Stimulated activated CD8-positive, alpha-beta memory T cell treated with anti-CD3 and anti-CD28 coated beads, Interleukin-4, amount 100 ng/mL, for 1 hour (primary cell): ENCODE measurements around the gene FMNL2.

ENCODE experiments used
- DNase-seq, 2 donors: peaks; one replicate each; pipeline ENCODE4 v3.0.0-alpha.2; 2020; ENCODE audit warnings: low read depth in 2 of 2, low spot score in 1 of 2

Gene FMNL2

DNA sequence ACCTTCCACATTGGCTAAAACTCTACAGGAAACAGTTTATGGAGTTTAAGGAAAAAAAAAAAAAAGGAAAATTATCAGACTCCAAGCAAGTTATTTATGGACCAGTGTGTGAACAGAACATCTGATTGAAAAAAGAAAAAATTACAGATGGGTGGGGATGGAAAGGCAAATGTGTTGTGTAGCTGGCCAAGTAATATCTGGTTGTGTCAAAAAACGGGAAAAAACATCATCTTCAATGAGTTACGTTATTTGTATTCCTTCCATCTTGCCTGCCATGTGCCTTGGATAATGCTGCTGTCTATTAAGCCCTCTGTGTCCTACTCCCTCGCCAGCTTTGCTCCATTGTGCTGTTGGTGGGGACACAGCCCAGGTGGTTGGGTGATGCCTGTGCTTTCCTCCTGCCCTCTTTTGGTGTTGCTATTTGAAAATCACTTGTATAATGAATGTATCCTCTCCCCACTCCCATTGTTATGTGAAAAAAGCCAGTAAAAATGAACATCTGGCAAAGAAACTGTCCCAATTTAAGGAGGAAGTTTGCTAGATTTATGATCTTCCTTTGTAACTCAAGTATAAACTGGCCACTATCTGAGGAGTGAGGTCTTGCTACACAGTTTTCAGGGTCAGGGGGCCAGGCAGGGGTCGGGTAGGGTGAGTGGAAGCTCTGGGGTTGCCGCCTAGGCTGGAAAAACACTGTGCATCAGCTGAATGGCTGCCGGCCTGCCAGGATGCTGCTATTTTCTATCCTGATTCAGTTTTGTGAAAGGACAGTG is 155.9 kb downstream of the FMNL2 start:
- no peak for DNase-seq

DNA sequence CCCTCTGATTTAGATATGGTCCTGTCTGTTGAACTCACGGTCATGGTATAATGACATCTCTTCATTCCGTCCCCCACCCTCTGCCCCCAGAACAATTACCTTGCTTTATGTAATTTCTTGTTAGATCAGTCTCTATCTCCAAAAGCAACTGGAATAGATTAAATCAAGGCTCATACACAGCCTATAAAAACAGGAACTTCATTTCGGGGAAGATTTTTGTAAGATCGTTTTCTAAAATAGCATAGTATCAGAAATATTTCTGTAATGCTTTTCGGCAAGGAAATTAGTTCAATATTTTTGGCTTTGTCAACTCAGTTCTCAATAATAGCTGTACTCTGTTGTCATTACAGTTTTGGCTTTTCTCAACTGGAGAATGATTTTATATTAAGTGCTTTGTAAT is 157.2 kb downstream of the FMNL2 start:
- no peak for DNase-seq

DNA sequence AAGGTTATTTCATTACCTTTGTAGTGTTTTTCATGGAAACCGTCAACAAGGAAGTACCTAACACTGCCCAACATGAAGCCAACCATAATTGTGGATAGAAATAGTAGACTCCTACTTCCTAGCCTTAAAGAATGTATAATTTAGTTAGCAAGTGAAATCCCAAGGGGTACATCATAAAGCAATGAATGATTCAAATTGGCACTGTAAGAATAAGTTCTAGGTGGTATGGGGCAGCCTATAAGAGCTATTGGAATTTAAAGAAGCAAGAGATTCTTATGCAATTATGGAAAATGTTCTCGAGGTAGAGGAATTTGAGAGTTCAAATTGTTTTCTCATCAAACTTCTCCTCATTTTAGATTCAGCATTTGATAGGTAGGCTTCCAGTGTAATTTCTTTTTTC is 157.9 kb downstream of the FMNL2 start:
- DNase-seq: no peak

DNA sequence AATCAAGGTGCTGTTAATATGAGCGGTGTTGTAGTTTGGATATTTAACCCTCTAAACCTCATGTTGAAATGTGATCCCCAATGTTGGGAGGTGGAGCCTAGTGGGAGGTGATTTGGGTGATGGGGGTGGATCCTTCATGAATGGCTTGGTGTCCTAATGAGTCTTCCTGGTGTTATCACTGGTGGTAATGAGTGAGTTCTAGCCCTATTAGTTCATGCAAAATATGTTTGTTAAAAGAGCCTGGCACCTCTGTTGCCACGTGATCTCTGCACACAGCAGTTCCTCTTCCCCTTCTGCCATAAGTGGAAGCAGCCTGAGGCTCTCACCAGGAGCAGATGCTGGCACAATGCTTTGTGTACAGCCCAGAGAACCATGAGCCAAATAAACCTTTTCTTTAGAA is 158.4 kb downstream of the FMNL2 start:
- DNase-seq: no peak

DNA sequence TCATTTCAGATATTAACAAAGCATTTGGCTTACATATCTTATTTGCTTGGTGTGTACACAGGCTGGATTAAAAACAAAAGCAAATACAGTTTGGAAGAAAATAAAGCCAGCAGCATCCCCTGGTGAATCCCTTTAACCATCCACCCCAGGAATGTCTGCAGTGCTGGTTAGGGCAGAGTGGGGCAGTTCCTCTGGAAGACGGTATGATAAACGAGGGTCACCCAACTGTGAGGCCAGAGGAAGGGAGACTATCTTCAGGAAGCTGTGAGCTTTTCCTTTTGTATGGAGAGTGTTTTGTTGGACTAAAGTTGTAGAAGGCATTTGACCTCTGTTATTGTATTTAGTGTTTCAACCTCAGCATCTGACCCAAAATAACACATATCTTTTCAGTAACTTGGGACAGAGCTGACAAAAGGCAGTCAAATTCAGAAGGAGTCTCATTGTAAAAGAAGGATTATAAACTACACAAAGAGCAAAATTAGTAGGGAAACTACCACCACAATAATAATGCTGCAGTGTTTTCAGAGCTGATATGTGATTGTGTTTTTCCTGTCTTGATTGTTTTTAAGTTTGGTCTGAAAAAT is 159.1 kb downstream of the FMNL2 start:
- DNase-seq: no peak

DNA sequence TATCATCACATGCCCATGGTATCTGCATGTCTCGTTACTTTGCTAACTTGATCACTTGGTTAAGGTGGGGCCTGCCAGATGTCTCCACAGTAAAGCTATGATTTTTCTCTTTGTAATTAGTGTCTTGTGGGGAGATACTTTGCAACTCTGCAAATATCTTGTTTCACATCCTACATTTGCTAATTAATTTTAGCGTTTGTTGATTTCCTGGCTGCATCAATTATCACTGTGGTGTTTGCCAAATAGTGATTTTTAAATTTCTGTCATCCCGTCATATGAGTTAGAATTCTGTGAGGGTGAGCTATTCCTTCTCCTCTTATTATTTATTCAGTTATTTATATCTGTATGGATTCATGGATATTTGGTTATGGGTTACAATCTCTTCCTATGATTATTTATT is 161.4 kb downstream of the FMNL2 start:
- no peak for DNase-seq

DNA sequence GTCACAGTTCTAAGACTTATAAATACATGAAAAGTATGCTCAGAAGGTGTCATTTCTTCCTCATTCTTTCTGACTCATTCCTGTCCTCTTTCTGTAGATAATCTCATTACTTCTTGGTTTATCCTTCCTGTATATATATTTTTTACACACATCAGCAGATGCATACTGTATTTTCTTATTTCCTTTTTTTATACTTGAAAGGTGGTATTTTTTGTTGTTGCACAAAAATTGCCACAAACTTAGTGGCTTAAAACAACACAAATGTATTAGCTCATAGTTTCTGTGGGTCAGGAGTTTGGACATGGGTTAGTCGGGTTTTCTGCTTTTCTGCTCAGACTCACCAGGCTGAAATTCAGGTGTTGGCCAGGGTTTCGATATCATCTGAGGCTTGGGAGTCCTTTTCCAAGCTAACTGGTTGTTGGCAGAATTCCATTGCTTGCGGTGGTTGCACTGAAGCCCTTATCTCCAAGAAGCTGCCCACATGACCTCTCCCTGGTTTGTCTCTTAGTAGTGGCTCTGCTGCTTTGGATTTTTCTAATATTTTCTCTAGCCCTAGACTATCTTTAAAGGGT is 162.6 kb downstream of the FMNL2 start:
- no peak for DNase-seq

DNA sequence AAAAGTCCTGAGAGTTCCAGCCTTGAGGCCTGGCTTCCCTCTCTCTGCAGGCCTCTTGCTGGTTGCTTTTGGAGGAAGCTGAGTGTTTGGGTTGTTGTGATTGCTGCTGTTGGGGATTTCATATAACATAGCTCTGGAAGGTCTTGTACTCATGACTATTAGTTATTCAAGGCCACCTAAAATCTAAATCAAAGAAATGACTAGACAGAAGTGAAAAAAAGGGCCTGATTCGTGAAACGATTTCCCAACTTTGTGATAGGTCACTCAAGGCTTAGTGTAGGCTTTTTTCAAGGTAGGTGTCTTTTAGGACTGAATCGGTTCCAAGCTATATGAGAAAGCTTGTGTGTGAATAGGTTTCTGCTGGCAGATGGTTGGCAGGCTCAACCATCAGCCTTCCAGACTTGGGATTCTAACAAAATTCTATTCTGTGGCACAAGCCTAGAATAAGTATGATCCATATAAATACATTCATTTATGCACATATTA is 164.4 kb downstream of the FMNL2 start:
- no peak for DNase-seq

DNA sequence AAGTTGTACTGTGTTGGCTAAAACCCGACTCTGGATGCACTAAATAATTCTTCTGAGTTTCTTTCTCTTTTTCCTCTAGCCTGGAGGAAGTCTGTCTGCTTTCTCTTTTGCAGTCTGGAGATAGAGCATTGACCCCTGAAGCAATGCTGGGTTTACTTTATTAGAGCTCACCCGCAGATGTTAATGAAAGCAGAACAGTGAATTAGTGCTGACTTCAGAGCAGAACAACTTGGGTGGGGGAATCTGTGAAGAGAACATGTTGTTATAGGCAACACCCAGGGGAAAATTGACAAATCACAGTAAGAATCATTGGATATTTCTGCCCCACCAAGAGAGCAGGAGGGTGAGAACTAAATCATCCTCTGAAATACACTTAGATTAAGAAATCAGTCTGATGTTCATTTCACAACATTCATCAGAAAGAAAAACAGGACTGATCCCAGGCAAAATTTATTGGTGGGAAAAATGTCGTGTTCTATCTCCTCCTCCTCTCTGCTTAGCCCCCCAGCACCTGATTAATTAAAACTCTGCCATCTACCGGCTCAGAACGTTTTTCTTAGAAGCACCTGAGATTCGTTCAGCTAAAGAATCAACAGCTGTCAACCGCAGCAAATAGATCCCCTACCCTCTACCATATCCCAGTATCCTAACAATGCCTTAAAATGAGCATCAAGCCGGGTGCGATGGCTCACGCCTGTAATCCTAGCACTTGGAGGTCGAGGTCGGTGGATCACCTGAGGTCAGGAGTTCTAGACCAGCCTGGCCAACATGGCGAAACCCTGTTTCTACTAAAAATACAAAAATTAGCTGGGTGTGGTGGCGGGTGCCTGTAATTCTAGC is 165.1 kb downstream of the FMNL2 start:
- DNase-seq: no peak

DNA sequence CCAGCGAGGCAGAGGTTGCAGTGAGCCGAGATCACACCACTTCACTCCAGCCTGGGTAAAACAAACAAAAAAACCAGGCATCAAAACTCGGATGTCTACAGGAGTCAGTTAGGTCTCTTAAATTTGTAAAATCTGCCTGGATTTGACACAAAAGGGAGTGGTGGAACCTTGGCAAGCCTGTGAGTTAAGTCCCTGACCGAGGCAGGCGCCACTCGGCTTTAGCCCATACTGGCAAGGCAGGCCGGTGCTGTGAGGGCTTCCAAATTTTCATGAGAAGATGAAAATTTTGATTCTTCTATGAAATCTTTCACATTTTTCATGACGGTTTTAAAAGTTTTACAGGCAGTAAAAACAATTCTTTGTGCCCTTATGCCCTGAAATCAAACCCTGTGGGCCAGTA is 165.8 kb downstream of the FMNL2 start:
- no peak for DNase-seq

DNA sequence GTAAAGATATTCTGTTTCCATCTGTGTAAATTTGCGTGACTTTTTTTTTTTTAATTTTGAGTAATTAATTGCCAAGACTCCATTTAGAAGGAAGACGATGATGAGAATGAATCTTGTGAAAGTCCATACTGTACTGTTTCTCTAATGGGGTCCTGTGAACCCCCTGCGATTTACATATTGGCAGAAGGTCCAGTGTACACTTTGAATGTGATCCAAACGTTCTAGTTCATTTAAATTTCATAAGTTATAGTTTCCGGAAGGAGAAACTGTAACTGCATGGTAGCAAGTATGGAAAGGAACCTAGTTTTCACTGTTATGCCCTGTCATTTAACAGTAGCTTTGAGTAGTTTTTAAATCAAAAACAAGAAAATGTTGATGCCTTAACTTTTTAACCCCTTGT is 166.7 kb downstream of the FMNL2 start:
- no peak for DNase-seq

DNA sequence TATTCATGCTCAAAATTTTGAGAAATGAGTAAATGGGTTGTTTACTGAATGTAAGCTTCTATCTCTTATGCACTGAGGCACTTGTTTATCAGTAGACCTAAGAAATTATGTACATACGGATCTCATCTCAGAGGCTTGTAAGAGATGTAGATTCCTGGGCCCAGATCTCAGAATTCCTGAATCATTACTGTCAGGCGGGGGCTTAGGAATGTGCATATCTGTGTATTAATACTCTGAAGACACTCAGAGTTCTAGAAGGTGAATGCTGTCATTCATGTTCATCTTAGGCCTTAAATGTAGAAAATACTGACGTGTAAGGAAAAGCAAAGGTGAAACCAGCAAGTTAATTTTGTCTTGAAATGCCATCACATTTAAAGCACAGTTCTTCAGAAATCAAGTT is 169.6 kb downstream of the FMNL2 start:
- DNase-seq: no peak

DNA sequence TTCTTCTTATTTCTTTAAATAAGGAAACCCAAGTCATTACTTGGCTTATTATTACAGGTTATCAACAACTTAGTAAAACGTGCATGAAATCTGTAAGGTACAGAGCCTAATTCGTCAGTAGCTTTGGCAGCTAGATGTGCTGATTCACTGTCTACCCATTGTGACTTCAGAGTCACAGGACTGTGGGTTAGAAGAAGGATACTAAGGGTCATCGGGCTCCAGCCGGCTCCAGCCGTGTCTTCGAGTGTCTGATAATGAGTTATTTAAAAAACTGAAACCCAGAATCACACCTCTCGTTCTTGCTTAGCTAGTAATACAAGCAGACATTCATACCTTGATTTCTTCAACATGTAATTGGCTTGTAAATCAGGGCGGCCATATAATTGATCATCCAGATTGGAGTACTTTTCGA is 170.5 kb downstream of the FMNL2 start:
- DNase-seq: no peak

DNA sequence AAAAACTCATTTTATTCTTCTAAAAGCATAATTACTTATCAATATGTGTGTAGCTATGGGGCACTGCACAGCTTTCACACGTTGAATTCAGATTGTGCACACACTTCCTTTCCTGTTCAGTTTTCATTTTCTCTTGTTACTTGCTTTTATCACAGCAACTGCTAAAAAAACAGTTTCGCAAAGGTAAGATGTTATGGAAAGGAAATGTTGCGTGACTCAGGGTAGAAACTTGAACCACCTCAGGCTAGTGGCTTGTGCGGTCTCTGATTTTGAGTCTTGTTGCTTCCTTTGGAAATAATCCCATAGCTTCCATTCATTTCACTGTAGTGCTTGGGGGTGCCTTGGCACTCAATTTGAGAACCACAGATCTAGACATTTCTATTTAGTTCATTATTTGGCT is 171.9 kb downstream of the FMNL2 start:
- DNase-seq: no peak

DNA sequence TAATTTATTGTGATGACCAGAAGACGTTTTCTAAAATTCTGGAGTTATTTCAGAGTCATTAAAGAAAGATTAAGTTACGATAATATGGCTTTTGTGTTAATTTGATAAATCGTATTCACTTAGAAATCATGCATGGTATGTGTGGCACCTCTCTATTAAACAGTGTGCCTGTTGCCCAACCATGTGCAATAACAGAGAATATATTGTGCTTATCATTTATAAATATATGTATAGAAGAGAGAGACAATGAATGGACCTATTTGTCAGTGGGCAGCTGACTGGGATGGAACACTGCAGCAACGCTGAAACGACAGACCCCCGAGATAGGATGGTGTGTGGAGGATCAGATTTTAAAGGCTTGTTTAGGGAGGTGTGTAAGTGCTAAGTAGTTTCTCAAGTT is 172.9 kb downstream of the FMNL2 start:
- DNase-seq: no peak

DNA sequence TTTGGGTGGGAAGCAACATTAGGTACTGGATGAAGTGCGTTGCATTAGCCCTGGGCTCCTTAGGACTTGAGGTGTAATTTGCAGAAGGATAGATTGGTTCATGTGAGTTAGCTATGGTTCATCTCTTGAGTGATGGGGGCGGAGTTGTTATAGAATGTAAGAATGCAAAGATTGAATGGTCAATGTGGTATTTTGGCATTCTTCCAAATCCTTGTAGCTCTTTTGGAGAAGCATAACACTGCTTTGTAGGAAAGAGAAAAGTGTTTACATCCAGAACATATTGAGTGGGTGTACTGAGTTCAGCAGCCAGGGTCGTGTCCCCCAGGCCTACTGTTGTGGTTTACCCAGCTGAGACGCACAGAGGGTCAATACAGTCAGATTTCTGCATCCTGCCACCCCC is 173.5 kb downstream of the FMNL2 start:
- no peak for DNase-seq

DNA sequence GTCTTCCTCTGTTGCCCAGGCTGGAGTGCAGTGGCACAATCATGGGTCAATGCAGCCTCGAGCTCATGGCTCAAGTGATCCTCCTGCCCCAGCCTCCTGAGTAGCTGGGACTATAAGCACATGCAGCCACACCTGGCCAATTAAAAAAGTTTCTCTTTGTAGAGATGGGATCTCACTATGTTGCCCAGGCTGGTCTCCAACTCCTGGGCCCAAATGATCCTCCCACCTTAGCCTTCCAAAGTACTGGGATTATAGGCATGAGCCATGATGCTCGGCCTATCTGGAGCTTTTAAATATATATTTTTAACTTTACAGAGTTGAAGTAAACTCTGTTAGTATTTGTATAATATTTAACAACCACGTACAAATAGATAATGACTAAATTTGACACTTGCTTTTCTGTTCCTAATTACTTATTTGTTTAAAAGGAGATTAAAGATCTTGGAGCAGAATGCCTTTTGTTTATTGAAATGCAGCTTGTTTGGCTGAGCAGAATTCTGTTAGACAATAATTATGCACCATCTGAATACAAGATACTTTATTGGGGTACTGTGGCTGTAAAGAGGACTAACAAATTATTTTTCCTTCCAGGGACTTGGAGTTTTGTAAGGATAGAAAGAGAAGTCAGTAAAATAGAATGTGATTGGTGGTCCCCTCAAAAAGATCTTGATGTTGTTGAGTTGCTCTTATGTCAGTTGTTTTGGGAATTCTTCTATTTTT is 175.0 kb downstream of the FMNL2 start:
- DNase-seq: no peak

DNA sequence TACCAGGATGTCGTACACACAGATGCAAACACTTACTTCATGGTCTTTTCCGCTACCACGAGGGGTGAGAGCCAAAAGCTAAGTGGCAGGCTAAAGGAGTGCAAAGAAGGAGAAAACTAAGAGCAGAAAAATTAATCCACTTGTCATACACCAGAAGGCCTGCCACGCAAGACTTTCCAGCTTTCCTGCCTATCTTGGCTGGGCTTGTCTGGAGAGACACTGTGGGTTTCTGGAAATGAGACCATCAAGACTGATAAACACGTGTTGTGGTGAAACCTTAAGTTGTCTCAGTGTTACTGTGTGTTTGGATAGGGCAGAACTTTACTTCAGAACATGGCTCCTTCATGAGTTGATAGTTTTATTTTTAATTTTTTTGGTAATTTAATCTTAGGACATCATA is 175.6 kb downstream of the FMNL2 start:
- no peak for DNase-seq

DNA sequence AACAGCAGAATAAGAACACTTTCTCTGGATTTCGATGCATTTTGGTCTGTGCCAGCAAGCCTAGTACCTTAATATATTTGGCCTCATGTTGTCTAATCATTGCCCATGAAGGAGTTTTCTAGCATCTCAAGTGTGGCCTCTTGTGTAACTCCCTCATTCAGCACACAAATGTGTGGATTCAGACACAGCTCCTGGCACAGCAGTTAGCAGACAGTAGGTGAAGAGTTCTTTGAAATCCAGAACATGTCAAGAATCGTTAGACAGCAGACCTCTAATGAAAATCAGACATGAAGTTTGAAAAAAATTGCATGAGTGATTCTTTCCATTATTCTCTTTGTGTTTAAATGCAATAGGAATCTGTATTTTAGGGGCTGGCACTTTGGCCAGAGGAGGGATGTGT is 177.0 kb downstream of the FMNL2 start:
- no peak for DNase-seq

DNA sequence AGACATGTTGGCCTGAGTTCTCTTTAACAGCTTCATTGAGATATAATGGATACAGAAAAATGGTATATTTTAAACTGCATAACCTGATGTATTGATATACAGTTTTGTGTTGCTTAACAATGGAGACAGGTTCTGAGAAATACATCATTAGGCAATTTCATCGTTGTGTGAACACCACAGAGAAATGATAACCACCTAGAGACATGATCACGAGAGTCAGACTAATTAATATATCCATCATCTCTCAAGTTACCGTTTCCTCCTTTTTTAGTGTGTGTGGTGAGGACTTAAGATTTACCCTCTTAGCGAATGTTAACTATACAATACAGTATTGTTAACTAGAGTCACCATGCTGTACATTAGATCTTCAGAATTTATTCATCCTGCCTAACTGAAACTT is 178.1 kb downstream of the FMNL2 start:
- no peak for DNase-seq

DNA sequence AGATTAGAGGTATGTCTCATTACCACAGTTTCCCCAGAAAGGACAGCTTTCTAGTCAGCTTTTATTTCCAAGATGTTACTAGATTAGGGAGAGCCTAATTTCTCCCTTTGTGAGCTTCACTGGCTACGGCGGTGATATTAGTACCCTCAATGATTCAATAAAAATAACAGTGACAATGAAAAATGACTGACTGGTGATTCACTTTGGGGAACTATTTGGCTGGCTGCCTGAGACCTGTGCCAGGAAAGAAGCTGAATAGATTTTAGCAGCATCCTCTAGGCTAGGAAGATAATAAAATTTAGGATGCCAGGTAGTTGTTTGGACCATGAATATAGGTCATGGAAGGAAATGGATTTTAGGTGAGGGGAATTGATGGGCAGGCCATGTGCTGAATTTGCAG is 178.7 kb downstream of the FMNL2 start:
- DNase-seq: no peak
